Coronary artery (tissue), 2 donors: Measurements from ENCODE around the gene NOP56.

Experiments used
- DNase-seq: peaks from one replicate; pipeline ENCODE4 v3.0.0-alpha.2; 2017; ENCODE audit warnings: low spot score
- H3K27ac ChIP-seq, 2 donors: fragments of 200-600 bp; sonication (generic); one replicate each; pipeline ENCODE4 v1.5.1; 2016 to 2019
- H3K4me3 ChIP-seq: fragments of 200-600 bp; sonication (generic); 2 replicates; pipeline ENCODE4 v1.5.1; 2016; ENCODE audit warnings: mild to moderate bottlenecking, moderate library complexity
- TF ChIP-seq, protein P1 (sequence below): fragments of 200-600 bp; sonication (generic); IDR thresholded peaks from one replicate; pipeline ENCODE4 v1.5.1; 2019; ENCODE audit warnings: antibody characterized with exemption

Gene NOP56

GRCh38 chr20:2610941-2611720 lies 41.3 kb upstream of the NOP56 start:
- Histone ChIP-seq H3K4me3 (no peak overlapping the region), H3K27ac (no peak overlapping the region)
- TF ChIP-seq, protein P1, sequence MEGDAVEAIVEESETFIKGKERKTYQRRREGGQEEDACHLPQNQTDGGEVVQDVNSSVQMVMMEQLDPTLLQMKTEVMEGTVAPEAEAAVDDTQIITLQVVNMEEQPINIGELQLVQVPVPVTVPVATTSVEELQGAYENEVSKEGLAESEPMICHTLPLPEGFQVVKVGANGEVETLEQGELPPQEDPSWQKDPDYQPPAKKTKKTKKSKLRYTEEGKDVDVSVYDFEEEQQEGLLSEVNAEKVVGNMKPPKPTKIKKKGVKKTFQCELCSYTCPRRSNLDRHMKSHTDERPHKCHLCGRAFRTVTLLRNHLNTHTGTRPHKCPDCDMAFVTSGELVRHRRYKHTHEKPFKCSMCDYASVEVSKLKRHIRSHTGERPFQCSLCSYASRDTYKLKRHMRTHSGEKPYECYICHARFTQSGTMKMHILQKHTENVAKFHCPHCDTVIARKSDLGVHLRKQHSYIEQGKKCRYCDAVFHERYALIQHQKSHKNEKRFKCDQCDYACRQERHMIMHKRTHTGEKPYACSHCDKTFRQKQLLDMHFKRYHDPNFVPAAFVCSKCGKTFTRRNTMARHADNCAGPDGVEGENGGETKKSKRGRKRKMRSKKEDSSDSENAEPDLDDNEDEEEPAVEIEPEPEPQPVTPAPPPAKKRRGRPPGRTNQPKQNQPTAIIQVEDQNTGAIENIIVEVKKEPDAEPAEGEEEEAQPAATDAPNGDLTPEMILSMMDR, result no peak
- no peak for DNase-seq

GRCh38 chr20:2612073-2612472 lies 40.4 kb upstream of the NOP56 start:
- TF ChIP-seq, protein P1, result no peak
- DNase-seq, result no peak
- Histone ChIP-seq H3K27ac (no peak overlapping the region), H3K4me3 (no peak overlapping the region)

DNA sequence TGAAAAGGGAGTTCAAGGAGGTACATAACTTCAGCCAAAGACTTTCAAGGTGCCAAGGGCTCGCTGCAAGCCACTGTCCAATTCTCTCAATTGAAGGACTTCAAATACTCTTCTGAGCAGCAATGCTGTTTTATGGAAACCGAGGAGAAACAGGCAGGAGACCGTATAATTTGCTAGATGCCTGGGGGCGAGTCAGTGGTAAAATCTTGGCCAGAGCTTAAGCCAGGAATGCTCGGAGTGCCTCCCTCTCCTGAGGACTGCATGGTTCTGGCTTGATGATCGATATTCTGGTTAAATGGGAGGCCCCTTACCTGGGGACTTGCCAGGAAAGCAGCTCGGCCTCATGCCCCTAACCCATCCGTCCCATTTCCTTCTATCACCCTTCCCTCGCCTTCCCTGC lies 35.8 kb upstream of the NOP56 start:
- TF ChIP-seq, protein P1, result no peak
- no peak overlapping the region for H3K4me3 ChIP-seq
- H3K27ac ChIP-seq, result no peak overlapping the region
- no peak for DNase-seq

- no peak for DNase-seq
- Histone ChIP-seq H3K27ac (no peak overlapping the region), H3K4me3 (no peak overlapping the region)
- TF ChIP-seq, protein P1, result no peak
Observed at GRCh38 chr20:2617099-2617714, 35.2 kb upstream of the NOP56 start.

DNA sequence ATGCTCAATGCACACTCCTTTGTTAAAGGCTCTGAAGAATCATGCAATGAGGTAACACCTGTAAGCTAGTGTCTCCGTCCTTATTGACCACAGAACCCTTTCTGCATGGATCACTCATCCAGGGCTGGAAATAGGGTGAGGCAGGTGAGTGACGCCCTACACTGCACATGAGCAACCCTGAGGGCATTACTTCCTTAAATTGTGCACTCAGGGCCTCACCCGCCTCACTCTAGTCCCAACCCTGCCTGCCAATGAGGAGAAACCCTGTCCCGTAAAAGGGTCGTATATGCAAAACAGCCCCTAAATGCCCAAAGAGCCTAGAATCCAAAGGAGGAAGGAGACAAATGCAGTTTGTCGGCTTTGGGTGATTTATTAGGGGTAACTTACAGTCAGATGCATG lies 33.6 kb upstream of the NOP56 start:
- no peak for DNase-seq
- Histone ChIP-seq H3K4me3 (no peak overlapping the region), H3K27ac (no peak overlapping the region)
- TF ChIP-seq, protein P1, result no peak

- no peak overlapping the region for H3K4me3 ChIP-seq
- TF ChIP-seq, protein P1, result no peak
- H3K27ac ChIP-seq, result no peak overlapping the region
- DNase-seq, result no peak
Observed at GRCh38 chr20:2619337-2619736, 33.1 kb upstream of the NOP56 start.
